ENCODE data around the gene LYVE1. TPM values are rescaled to one million over a fixed set of nuclear protein-coding genes. Genes with fewer than 3 reads are reported as not detected.

The LYVE1 gene
- total and polyA plus RNA-seq, 12 donors = 5.3 to 118 (median 21.0) TPM

- Histone ChIP-seq H3K4me1 (peaks cover 5 to 36% (median 18%) of the 10 kb centered on the region in 9 donors), H3K36me3 (peaks cover 0 to 9% (median 0%) of the 10 kb centered on the region in 9 donors), H3K27me3 (no peaks in the 10 kb centered on the region), H3K27ac (peak overlapping the region in 7 of 10 donors; percentile 27 to 60 (median 41)), H3K4me3 (no peak overlapping the region), H3K9me3 (no peaks in the 10 kb centered on the region)
- TF ChIP-seq, protein P1, sequence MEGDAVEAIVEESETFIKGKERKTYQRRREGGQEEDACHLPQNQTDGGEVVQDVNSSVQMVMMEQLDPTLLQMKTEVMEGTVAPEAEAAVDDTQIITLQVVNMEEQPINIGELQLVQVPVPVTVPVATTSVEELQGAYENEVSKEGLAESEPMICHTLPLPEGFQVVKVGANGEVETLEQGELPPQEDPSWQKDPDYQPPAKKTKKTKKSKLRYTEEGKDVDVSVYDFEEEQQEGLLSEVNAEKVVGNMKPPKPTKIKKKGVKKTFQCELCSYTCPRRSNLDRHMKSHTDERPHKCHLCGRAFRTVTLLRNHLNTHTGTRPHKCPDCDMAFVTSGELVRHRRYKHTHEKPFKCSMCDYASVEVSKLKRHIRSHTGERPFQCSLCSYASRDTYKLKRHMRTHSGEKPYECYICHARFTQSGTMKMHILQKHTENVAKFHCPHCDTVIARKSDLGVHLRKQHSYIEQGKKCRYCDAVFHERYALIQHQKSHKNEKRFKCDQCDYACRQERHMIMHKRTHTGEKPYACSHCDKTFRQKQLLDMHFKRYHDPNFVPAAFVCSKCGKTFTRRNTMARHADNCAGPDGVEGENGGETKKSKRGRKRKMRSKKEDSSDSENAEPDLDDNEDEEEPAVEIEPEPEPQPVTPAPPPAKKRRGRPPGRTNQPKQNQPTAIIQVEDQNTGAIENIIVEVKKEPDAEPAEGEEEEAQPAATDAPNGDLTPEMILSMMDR (IDR thresholded peaks at IDR 0.05) = no peak
- DNase-seq (no peak), ATAC-seq (peak in 1 of 8 donors; percentile 22)
- intact Hi-C loops (cut with DNase I) = no loop called here
Observed at GRCh38 chr11:10573028-10573427, 4.6 kb upstream of the LYVE1 start.

DNA sequence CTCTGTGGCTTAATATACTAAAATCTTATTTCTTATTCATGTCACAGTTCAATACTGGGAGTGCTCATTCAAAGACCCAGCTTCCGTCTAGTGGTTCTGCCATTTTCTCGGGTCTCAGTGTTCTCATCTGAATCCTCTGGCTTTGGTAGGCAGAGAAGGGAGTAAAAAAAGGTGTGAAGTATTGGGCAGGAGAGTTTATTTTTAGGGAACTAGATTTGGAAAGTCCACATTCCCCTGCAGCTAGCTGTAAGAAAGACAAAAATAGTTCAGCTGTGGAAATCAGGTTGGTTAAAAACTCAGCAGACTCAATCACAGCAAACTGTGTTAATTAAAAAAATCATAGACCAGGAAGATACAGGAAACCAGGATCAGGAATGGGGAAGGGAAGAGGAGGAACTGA lies 4.1 kb upstream of the LYVE1 start:
- Histone ChIP-seq H3K9me3 (no peaks in the 10 kb centered on the region), H3K27ac (peak overlapping the region in 6 of 10 donors; percentile 27 to 60 (median 45)), H3K4me3 (no peak overlapping the region), H3K27me3 (no peaks in the 10 kb centered on the region), H3K4me1 (peaks cover 5 to 36% (median 18%) of the 10 kb centered on the region in 9 donors), H3K36me3 (peaks cover 0 to 9% (median 0%) of the 10 kb centered on the region in 9 donors)
- intact Hi-C loops (cut with DNase I) = no loop called here
- ATAC-seq (peak in 2 of 8 donors; percentile 32 to 41), DNase-seq (no peak)
- 67 to 76% methylated on average over 2 of the region's 2 CpGs for WGBS, 2 donors
- TF ChIP-seq, protein P1 (IDR thresholded peaks at IDR 0.05) = no peak

DNA sequence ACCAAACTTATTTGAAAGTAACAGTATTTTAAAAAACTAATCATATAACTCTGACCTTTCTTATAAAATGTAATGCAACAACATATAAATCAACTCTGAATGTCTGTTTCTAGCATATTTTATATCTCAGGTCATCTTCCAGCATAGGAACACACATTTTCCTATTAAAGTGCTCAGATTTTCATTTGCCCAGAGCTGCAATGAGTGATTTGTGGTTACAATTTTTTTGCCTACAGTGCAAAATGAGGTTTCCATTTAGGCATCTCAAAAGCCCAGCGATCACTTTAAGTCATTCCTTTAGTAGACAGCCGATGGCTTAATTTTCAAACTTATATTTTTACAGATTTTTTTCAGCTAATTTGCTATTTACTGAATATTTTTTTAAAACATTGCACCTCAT lies 1.0 kb downstream of the LYVE1 start:
- WGBS, 2 donors = 92 to 96% methylated on average over 2 of the region's 2 CpGs
- H3K9me3 ChIP-seq = no peaks in the 10 kb centered on the region
- ATAC-seq (no peak), DNase-seq (no peak)
- H3K27me3 ChIP-seq = no peaks in the 10 kb centered on the region
- peaks cover 0 to 5% (median 0%) of the 10 kb centered on the region in 9 donors for H3K36me3 ChIP-seq
- H3K4me3 ChIP-seq = peak overlapping the region in 6 of 10 donors; percentile 18 to 48 (median 22)
- TF ChIP-seq, protein P1 (IDR thresholded peaks at IDR 0.05) = no peak
- peaks cover 0 to 41% (median 7%) of the 10 kb centered on the region in 9 donors for H3K4me1 ChIP-seq
- H3K27ac ChIP-seq = peak overlapping the region in 3 of 10 donors; percentile 2 to 87 (median 53)
- intact Hi-C loops (cut with DNase I) = loop anchor here in 1 of 10 donors (10.0 kb wide), 1 partner anchor 57 kb away; no protein-coding TSS in a partner anchor

DNA sequence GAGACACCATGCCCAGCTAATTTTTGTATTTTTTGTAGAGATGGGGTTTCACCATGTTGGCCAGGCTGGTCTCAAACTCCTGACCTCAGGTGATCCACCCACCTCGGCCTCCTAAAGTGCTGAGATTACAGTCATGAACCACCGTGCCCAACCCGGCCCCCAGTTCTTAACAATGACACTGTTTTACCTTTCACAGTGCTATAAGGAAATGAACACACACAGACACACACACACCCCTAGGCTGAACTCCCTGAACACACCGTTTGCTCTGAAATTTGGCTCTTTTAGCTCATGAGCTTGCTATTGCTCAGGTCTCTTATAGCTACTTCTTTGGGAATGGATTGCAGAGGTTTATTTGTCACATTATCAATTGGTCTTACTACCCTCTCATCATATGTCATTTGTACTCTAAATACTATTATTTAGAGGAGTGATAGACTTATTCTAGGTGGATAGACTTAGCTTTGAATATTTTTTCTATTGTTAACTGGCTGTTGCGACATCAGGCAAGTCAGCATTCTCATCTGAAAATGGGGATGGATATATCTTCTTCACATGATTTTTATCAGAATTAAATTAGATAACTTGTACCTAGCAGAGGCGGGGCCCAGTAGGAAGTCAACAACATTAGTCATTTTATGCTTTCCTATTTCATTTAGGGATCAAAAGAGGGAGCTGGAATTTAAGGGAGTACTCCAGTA lies 2.1 kb downstream of the LYVE1 start:
- no peaks in the 10 kb centered on the region for H3K27me3 ChIP-seq
- WGBS, 2 donors = 79 to 80% methylated on average over 6 of the region's 6 CpGs
- H3K27ac ChIP-seq = peak overlapping the region in 4 of 10 donors; percentile 2 to 87 (median 30)
- intact Hi-C loops (cut with DNase I) = loop anchor here in 1 of 10 donors (10.0 kb wide), 1 partner anchor 58 kb away; no protein-coding TSS in a partner anchor
- peak overlapping the region in 6 of 10 donors; percentile 18 to 48 (median 22) for H3K4me3 ChIP-seq
- peaks cover 0 to 5% (median 0%) of the 10 kb centered on the region in 9 donors for H3K36me3 ChIP-seq
- ATAC-seq (no peak), DNase-seq (no peak)
- TF ChIP-seq, protein P1 (IDR thresholded peaks at IDR 0.05) = no peak
- no peaks in the 10 kb centered on the region for H3K9me3 ChIP-seq
- H3K4me1 ChIP-seq = peaks cover 0 to 39% (median 4%) of the 10 kb centered on the region in 9 donors

All from heart right ventricle (tissue), 16 donors.